Hypothalamus (tissue), 51 donors: ENCODE results near the gene KRTAP10-10.
"Not testable (repeated sequence)": the region's sequence is repeated elsewhere in the genome, so short reads cannot be mapped to it uniquely, and the experiment has no call there.

Experiments used
- DNase-seq, 51 donors: peaks; one replicate each; lab custom pipeline; 2025; lab: John Stamatoyannopoulos, UW

The KRTAP10-10 gene

DNA sequence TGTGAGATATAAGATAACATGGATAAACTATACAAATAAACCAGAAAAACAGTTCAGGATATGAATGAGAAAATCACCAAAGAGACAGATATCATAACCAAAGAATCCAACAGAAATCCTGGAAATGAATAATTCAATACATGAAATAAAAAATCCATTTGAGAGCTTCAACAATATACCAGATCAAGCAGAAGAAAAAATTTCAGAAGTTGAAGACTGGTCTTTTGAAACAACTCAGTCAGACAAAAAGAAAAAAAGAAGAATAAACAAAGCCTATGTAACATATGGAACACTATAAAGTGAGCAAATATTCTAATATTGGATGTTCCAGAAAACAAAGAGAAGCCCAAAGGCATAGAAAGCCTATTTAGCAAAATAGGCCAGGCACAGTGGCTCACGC is 34.8 kb downstream of the KRTAP10-10 start:
- no peak for DNase-seq

DNA sequence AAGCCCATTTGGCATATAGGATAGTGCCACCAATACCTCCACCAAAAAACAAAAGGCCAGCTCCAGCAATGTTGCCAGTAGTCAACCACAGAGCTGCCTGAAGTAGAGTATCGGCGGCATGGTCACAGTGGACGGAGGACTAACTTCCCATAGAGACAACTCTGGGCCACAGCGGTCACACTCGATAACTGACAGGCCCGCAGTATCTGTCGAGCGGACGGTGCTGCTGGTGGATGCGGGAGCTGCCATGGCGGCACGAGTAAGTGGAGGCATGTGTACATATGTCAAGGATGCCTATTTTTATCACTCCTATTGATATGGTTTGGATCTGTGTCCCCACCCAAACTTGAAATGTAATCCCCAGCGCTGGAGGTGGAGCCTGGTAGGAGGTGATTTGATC is 40.7 kb downstream of the KRTAP10-10 start:
- DNase-seq = no peak

DNA sequence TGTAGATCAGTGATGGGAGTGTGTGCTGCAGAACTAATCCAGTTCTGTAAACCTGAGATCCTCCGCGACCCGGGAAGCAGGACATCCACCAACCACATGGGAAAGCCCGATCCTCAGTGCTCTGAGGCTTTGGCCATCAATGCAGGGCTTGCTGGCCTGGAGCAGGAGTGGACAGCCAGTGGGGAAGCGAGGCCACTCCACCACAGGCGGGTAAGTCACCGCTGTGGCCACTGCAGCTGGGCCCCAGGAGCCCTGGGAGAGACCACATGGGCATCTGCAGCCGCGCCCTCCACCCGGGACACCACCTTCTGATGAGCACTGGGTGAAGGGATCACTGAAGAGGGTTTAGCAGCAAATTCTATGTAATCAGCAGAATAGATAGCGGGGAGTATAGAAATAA is 44.0 kb downstream of the KRTAP10-10 start:
- no peak for DNase-seq

DNA sequence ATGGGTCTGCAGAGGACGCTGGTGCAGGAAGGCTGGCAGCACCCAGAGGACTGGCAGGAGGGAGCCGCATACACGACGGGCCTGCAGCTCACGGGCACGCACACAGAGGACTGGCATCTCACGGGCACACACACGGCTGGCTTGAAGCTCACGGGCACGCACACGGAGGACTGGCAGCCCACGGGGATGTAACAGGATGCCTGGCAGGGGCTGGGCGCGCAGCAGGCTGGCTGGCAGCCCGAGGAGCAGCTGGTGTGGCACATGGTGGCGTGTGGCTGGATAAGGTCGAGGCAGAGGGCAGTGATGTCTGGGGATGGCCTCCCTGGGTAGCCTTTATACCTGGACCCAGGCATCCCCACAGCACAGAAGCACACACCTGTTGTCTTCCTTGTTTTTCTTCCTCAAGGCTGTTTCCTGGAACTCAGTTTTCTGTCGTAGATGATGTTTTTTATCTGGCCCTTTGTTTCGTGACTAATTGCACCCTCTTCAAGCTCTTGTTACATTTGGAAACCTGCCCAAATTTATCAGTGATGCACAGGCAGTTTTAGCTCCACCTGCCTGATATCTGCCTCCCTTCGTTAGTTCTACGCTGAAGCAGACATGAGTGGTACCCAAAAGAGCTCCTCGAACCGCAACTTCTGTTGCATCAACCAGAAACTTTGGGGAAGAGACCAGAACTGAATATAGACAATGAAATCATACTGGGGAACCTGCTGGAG is 44.9 kb downstream of the KRTAP10-10 start, which contains the start of gene KRTAP12-1:
KRTAP12-1 (minus strand) TSS at position 303 of the 719 bp plus-strand sequence; CDS start at position 263, 40 bp downstream.
- DNase-seq = no peak

DNA sequence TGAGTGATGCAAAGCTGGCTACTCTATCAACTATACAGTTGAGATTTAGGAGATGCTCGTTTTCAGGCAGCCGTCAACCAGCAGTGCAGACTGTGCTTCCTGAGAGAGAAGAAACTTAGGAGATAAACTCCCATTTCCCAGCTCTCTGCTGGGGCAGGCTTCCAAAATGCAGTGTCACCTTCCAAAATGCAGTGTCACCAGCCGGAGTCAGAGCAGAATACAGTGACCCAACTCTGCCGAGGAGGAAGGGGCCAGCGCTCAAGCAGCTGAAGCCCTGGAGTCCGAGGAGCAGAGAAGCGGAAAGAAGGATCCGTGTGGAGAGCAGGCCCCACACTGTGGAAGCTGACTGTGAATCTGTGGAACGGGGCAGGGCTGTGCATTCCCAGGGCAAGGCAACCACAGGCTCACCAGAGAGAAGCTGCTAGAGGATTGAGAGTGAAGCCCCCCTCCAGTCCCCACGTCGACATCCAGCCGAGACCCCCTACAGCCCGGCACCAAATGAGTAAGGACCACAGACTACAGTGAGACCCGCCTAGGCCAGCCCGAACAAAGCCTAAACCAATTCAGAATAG is 45.5 kb downstream of the KRTAP10-10 start:
- no peak for DNase-seq

DNA sequence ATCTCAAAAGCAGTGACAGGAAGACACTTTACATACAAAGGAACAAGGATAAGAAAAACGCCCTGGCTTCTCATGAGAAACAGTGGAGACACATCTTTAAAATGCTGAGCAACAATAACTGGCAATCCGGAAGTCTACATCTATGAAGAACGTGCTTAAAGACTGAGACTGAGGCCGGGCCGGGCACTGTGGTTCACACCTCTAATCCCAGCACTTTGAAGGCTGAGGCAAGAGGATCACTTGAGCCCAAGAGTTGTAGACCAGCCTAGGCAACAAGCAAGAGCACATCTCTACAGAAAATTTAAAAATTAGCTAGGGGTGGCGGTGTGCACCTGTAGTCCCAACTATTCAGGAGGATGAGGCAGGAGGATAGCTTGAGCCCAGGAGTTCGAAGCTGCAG is 46.9 kb downstream of the KRTAP10-10 start:
- DNase-seq = no peak

DNA sequence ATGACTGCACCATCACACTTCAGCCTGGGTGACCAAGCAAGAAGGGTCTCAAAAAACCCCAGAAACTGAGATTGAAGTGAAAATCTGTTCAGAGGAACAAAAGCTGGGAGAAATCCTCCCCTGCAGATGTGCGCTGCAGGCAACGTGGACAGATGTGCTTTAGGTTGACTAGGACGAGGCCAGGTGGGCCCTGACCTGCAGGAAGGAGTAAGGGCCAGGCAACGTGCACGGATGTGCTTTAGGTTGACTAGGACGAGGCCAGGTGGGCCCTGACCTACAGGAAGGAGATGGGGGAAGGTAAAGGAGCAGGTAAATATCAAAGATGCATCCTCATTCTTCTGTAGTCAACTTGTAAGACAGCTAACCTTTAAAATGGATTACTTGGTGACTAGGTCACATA is 47.3 kb downstream of the KRTAP10-10 start:
- DNase-seq = no peak

DNA sequence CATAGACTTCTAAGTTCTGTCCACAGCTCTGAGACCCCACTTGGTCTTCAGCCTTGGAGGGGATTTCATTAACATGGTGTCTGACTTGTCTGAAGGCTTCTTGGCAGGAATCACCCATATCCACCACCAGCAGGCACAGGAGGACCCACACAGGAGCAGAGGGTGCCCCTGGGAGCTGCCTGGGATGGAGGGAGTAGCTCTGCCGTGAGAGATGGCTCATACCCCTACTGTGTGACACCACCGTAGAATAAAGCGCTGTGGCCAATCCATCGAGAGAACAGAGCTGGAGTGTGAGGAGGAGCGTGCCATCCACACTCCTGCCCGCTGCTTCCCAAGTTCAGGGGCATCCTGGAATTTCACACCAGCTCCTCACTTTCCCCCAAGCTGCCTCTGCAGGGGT is 47.9 kb downstream of the KRTAP10-10 start:
- DNase-seq = not testable (repeated sequence)

DNA sequence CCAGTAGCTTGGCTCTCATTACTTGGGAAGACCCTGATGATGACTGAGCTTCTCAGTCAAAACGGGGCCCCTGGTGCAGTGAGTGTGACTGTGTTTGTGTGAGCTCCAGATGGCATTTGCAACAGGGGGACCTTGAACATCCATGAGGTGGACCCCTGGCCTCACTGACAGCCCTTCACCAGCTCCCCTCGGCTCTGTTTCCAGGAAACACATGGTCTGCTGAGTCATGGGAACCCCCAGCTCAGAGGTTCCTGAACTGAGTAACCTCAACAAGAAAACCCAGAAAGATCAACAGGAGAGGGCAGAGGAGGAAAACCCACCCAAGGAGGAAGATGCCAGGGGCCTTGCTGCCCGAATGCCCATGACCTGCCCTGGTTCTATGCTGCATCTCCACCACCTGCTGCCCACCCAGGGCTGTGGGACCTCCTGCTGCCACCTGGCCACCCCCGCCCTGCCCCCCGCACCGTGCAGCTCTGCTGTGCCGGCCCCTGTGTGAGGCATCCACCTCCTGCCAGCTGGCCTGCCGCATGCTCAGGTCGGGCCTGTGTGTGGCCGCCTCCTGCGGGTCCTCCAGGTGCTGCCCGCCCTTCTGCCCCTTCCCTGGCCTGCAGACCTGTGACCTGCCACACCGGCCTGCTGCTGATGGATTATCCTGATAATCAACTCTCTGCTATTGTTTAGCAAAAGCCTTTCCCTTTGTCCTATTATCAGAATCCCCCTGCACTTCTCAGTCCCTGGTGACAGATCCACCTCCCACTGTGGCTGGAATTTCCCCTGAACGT is 49.0 kb downstream of the KRTAP10-10 start:
- DNase-seq = no peak

DNA sequence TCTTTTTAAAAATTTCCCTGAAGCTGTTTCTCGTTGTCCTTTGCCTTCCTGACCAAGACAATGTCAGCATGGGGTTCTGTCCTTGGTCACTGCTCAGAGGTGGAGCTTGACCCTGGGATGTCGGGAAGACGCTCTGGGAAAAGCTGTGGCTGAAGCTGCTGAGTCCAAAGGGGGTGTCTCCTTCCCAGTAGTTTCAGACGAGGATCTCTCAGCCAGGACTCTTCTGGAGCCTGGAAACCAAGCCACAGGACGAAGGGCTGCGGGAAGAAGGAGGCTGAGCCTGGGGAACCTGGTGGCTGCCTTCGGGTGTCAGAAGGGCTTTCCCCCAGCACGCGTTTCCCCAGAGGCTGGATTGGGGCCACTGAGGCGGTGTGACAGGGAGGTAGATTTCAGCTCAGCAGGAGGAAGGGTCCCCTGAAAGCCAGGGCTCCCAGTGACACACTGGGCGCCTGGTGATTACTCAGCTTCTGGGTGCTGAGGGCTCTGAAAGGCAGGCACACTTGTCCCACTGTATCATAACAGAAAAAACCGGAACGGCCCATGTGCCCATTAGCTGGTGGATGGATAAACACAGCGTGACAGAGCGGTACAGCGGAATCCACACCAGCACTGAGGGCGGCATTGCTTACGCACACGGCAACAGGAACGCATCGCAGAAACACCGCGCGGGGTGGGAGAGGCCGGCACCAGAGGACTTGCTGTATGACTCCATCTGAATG is 49.8 kb downstream of the KRTAP10-10 start:
- no peak for DNase-seq

DNA sequence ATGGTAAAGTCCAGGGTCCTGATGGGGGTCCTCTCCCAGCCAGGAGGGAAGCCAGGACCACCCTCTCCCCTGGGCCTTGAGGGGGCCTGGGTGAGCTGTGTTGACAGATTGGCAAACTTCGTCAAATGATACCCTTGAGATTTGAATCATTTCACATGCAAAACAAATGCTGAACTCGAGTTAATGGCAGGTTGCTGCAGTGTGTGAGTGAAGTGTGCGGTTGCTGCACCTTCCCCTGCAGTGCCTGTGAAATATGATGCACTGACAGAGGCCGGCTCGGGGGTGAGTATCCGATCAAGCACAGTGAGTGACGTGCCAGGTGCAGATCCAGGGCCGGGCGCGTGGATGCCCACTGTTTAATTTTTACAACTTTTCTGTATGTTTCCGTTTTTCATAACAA is 50.5 kb downstream of the KRTAP10-10 start:
- no peak for DNase-seq
